Left ventricle myocardium superior (tissue), 1 donor: ENCODE measurements around the gene FAM81A. TPM values are rescaled to one million over a fixed set of nuclear protein-coding genes. Genes with fewer than 3 reads are reported as not detected.

ENCODE experiments used
- ATAC-seq: fragments of 200-7000 bp; cut with Tn5 transposase; one replicate; pipeline ENCODE4 v1.9.1; 2020; ENCODE audit warnings: mild to moderate bottlenecking, moderate library complexity
- DNase-seq: peaks from one replicate; pipeline ENCODE4 v3.0.0-alpha.2; 2020
- intact Hi-C: fragments of 100-400 bp; cut with micrococcal nuclease; formaldehyde crosslinking; loops from one replicate; pipeline ENCODE4 v1.11.0; 2022
- total RNA-seq: library from RNA; stranded (reverse); fragmentation: NEBNext Ultra II Directional; extraction: Animal tissue kit (Norgen Biotek cat#: 25700); gene quantifications from one replicate; pipeline ENCODE4 v1.2.1, GENCODE V29; 2021
- donor health status: DM: no; HTN: yes; CAD: no; lungs with severe emphysema.

FAM81A gene
- total RNA-seq, 1 donor from 2014 or later = 11.0 TPM

- ATAC-seq (no peak), DNase-seq (no peak)
- intact Hi-C loops = no loop called here
Measured at GRCh38 chr15:59557581-59557980, 119.6 kb downstream of the FAM81A start.

DNA sequence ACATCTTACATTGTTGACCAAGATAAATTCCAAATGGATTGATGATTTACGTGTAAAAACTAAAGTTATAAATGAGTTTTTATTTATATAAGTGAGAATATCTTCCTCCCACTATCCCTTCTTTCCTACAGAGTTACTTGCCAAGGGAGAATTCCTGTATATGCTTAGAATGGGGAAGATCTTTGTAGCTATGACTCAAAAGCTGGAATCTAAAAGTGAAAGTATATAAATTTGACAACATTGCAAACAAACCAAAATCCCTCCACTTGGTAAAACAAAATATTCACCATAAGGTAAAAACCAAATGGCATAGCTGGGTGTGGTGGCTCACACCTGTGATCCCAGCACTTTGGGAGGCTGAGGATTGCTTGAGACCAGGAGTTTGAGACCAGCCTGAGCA is 120.9 kb downstream of the FAM81A start:
- no peak for ATAC-seq
- intact Hi-C loops = no loop called here
- DNase-seq = no peak

GRCh38 chr15:59561547-59561946 is 123.6 kb downstream of the FAM81A start:
- no peak for ATAC-seq
- intact Hi-C loops = no loop called here
- DNase-seq = no peak

GRCh38 chr15:59562448-59563186 is 124.6 kb downstream of the FAM81A start:
- intact Hi-C loops = no loop called here
- DNase-seq = no peak
- ATAC-seq = no peak

- DNase-seq (no peak), ATAC-seq (no peak)
- intact Hi-C loops = no loop called here
Measured at GRCh38 chr15:59565299-59565698, 127.3 kb downstream of the FAM81A start.

- DNase-seq (no peak), ATAC-seq (no peak)
- intact Hi-C loops = no loop called here
Measured at GRCh38 chr15:59567324-59567723, 129.3 kb downstream of the FAM81A start.

GRCh38 chr15:59569477-59569876 is 131.5 kb downstream of the FAM81A start:
- no peak for ATAC-seq
- intact Hi-C loops = no loop called here

DNA sequence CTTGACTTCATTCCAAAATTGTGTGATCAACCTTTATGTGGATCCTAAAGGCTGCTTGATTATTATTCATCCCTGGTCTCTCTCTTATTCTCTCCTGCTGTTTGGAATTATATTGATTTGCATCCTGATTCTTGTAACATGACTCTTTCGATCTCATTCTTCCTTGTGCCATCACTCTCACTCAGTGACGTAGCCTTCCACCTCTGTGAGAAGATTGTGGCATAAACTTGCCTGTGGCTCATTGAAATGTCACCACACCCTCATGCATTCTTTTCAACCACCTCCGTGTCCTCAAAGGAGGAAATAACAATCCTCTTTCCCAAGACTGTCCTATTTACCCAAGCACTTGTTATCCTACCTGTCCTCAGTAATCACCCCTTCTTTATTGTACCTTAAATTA is 132.3 kb downstream of the FAM81A start:
- DNase-seq = no peak
- intact Hi-C loops = no loop called here
- no peak for ATAC-seq

More at GRCh38 chr15:59569477-59569876, 131.5 kb downstream of the FAM81A start:
- no peak for DNase-seq

- DNase-seq (no peak), ATAC-seq (no peak)
- intact Hi-C loops = no loop called here
Measured at GRCh38 chr15:59571606-59572005, 133.6 kb downstream of the FAM81A start.

Other genes with a start within 250 kb of the FAM81A start
- gene LDHAL6B, start 231.3 kb upstream of the FAM81A start, total RNA-seq = not detected
- gene MYO1E, start 65.3 kb upstream of the FAM81A start, total RNA-seq = 36.4 TPM
- gene GCNT3, start 173.6 kb downstream of the FAM81A start, total RNA-seq = not detected
- 121 TPM for gene GTF2A2, start 219.3 kb downstream of the FAM81A start, total RNA-seq